SHP77 (cell line): ENCODE data around the gene LRIT1.

Experiments used
- DNase-seq, 2 experiments: peaks; one replicate each; lab custom pipeline; 2025; lab: John Stamatoyannopoulos, UW

LRIT1 gene

GRCh38 chr10:84193327-84193726, 48.0 kb downstream of the LRIT1 start:
- DNase-seq, result no peak

DNA sequence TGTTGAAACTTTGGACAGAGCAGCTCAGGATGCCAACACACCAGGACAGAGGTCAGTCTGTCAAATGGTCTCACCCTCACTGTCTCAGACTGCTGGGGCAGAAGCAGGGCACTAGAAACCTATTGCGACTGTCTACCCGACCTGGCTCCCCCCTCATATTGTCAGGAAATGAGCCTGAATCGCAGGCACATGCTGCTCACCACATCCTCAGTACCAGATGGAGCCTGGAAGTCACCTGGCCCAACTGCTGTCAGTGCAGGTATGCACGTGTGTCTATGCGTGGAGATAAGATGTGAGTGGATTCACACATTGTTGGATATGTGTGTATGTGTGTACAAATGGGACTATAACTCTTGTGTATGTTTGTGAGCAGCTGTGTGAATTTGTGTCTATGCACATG, 50.2 kb downstream of the LRIT1 start:
- no peak for DNase-seq

DNA sequence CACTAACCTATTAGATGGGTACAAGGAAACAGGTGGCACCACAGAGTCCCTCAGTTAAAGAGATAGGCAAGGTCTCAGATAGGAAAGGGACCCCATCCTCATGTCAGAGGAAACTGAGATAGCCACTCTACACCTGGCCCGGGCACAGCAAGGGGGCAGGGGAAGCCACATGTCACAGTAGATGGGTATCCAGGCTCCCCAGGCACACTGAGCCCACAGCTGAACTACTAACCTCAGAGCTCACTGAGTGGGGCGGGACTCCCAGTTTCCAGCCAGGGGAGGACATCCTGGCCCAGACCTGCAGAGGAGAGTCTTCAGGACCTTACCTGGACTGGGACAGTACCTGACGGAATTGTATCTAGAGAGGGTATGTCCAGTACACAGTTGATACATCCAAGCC, 50.7 kb downstream of the LRIT1 start:
- no peak for DNase-seq

DNA sequence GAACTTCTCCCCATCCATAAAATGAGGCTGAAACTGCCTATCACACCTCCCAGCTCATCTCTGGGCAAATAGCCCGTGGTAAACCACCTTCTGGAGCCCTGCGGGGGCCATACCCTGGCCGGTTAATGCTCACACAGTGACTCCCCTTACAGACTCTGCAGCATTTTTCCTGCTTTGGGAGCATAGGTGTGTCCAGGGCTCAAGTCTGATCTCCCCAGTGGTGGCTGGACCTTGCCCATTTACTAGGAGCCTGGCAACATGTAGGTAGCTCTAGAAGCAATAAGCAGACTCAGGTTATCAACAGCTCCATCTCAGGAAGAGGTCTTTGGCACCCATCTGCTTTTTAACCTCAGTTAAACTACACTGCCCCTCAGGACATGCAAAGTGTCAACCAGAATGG, 52.5 kb downstream of the LRIT1 start:
- no peak for DNase-seq

GRCh38 chr10:84185526-84186175, 55.7 kb downstream of the LRIT1 start:
- DNase-seq, result no peak

DNA sequence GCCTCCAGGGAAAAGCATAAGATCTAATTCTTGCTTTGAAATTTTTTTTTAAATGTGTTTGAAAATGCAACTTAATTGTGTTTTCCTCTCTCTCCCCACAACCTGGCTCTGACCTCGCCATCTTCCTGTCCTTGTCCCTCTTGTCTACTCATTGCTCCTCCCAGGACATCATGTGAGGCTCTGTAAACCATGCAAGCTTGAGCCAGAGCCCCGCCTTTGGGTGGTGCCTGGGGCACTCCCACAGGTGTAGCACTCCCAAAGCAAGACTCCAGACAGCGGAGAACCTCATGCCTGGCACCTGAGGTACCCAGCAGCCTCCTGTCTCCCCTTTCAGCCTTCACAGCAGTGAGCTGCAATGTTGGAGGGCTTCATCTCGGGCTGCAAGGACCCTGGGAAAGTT, 56.8 kb downstream of the LRIT1 start:
- no peak for DNase-seq

DNA sequence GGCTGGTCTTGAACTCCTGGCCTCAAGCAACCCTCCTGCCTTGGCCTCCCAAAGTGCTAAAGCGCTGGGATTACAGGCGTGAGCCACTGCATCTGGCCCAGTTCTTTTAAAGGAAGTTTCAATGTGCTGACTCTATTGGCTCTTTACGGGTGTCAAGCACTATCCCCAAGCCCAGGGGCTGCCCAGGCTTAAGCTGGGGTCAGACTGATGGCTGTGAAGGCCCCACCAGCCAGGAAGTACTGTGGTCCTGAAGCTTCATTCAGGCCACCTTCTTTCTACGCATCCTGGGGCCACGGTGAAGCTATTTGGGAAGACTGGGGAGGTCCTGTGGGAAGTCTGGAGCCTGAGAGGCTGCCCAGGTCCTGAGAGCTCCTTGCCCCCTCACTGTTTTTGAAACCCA, 59.7 kb downstream of the LRIT1 start:
- no peak for DNase-seq
